Muscle of back (tissue), 11 donors: Measurements from ENCODE around the gene LRRC27. TPM values are rescaled to one million over a fixed set of nuclear protein-coding genes. Genes with fewer than 3 reads are reported as not detected.

Source experiments
- DNase-seq, 3 donors: peaks; one replicate each; pipeline versions ENCODE4 v3.0.0 to v3.0.0-alpha.2; 2013
- polyA plus RNA-seq, 10 donors: library from polyadenylated mRNA; unstranded; fragments of 120-200 nt; gene quantifications; one replicate each; pipeline ENCODE4 v1.2.1, GENCODE V29; 2013; ENCODE audit not compliant: insufficient read length in 10 of 10

The LRRC27 gene
- polyA plus RNA-seq, 10 donors, result 5.5 to 10.1 (median 8.6) TPM

DNA sequence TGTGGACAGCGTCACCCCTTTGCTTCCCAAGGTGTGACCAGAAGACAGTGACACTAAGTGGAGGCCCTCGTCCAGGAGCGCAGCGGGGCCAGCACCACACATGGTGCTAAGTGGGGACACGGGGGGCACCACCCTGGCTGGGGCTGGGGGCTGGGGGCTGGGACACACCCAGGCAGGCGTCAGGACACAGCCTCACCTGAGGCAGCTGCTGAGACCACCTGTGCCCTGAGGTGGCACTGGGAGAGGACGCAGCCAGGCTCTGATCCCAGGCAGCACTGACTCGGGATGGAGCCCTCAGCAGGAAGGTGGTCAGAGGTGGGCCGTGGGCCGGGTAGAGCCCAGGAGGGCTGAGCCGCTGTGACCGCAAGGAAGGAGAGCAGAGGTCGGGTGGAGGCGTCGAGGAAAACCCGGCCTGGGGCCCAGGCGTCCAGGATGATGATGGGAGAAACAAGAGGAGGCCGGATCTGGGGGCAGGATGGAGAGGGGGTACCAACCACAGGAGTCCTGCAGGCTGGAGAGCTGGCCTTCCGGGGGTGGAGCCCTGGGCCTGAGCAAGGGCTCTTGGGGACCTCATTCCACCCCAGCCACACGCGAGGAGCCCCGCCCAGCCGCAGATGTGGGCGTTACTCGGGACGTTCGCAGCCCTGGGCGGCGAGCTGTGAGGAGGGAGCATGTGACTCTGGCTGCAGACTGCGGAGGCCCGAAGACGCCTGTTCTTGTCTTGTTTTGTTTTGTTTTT, 22.5 kb downstream of the LRRC27 start:
- DNase-seq, result no peak

DNA sequence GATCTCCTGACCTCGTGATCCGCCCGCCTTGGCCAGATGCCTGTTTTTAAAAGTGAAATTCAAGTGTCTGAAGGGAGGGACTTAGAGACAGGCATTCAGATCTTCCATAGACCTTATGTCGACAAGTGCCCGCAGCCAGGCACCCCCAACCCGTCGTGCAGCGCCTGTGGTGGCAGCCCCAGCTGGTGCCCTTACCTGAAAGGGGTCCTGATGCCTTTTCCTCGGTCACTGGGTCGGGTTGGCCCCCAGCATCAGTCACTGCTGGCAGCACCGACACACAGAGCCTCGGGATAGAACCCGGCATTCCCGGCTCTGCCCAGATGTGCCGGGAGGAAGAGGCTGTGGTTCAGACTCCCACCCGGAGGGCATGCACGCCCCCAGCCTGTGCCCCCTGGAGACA, 23.3 kb downstream of the LRRC27 start:
- no peak for DNase-seq

DNA sequence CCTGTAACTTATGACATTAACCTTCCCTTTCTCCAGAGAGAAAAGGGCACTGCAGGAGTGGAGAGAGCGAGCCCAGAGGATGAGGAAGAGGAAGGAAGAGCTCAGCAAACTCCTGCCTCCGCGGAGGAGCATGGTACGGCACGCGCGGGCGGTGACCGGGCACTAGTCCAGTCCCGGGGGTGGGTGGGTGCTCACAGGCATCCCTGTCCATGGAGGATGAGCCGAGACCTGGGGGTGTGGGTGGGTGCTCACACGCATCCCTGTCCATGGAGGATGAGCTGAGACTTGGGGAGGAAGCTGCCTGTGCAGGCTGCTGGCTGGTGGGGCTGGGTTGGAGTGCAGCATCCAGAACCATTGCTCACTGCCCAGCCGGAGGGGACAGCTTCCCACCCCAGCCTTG, 23.8 kb downstream of the LRRC27 start:
- no peak for DNase-seq

DNA sequence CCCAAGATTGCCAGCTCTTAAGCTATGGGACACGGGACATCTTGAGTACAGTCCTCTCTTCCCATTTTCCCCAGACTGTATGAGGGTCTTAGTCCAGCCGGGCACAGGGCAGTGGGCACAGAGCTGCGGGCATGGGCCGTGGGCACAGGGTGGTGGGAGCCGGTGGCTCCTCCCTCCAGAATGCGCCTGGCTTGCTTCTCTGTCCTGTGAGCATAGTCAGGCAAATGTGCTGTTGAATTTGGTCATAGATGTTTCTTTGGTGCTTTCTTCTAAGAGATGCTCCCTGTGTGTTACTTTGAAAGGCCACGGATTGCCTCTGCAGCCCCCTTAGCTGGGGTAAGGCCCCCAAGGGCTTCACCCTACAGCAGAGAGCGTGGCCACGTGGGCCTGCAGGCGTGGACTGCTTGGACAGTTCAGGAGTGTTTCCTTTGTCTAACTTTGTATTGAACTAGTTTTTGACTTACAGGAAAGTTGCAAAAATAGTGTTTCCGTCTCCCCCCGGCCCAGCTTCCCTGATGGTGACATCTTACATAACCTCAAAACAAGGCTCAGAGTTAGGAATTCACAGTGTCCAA, 24.7 kb downstream of the LRRC27 start:
- DNase-seq, result no peak

DNA sequence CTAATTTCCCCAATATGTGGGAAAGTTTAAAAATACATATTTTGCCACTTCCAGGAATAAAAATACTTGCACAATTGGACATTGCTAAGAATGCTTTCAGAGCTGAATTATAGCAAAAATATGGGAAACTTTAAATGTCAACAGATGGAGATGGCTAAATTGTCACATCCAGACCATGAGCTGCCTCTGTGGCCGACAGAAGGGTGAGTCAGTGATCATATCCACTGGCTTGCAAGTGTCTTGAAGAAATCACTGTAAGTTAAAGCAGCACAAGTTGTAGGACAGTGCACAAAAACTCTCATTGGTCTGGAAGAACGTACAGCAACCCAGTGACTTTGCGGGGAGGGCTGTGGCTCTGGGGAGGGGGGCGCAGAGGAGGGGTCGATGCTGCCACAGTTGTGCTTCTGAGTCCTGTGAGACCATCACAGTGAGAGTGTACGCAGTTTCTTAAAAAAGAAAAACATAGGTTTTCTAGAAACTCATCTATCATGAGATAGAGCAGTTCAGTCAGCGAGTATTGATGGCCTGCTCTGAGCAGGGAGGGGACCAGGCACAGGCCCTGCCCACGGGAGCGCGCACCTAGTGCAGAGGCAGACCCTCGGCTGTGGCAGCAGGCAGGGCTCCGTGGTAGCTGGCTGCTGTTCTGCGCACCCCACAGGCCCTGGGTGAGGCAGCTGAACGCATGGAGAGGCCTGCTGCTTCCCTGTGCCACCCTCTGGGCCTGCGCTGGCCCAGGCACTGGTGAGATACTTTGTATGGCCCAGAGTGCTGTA, 25.5 kb downstream of the LRRC27 start:
- DNase-seq, result no peak

DNA sequence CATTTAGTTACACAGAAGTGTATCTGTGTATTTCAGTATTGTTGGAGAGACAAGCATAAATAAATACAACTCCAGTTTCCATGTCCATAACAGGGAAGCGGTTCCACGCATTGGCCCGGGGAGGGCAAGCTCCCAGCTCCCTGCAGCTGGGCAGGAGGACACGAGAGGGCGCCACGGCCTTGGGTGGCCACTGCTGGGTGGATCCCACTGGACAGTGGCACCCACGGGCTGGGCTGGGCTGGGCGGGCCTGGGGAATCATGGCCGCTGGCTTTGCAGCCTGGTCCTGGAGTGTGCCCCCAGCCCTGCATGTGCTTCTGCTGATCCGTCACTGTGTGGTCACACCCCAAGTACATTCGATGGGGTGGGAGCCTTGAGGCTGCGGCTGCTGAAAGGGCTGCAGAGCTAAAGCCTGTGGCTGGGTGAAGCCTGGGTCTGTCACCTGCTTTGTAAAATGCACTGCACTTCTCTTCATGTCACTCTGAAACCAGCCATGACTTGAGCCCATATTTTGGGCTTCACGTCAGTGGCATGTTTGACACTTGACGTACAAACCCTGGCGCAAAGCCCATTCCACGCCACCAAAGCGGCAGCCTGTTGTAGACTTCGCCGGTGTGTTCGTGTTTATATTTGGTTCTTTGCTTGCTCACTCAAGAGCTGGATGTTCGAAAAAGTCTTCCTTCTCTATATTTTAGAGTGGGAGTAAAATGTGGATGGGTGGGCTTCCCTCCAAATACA, 27.5 kb downstream of the LRRC27 start:
- DNase-seq, result no peak

DNA sequence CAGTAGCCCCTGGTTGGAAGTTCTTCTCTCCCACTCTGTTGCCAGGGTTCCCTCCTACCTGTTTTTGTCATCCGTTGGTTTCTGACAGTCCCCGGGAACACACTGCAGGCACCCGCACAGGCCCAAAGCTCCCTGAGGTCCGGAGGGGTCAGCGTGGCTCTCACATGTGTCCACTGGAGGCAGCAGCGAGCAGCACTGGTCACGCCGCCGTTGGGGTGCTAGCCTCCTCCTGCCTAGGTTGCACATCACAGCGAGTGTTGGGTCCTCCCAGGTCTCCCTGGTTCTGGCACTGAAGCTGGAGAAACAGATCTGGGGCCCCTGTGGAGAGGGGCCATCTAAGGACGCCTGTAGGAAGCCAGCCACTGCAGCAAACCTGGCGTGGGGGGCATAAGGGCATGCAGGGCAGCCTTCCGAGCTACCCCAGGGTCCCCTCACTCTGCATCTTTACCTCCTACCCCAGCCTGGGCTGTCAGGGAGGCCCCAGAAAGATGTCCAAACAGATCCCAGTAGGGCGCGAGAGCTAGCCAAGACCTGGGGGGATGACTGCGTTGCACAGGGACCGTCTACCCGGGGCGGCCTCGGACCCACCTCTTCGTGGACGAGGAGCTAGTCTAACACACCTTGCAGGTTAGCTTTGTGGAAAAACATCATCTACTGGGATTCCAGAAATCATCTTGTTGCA, 28.9 kb downstream of the LRRC27 start:
- no peak for DNase-seq

DNA sequence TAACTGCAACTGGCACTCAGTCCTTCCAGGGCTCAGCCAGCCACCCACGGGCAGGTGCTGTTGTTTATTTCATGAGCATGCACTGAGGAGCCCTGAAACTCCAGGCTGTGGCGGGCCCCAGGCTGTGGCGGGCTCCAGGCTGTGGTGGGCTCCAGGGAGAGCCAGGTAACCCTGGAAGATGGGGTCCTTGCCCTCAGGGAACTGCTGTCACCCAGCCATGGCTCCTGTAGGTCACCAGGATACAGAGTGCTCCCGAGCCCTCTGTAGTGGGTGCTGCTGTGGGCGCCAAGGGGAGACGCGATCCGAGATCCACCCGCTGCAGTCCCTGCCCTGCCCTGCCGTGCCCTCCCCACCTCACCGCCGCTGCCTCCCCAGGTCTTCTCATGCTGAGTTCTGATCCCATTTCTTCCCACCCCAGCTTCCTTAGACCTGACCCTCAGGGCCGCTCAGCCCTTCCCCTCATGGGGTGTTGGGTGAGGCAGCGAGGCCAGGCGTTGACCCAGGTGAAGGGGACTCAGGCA, 29.6 kb downstream of the LRRC27 start:
- DNase-seq, result no peak

DNA sequence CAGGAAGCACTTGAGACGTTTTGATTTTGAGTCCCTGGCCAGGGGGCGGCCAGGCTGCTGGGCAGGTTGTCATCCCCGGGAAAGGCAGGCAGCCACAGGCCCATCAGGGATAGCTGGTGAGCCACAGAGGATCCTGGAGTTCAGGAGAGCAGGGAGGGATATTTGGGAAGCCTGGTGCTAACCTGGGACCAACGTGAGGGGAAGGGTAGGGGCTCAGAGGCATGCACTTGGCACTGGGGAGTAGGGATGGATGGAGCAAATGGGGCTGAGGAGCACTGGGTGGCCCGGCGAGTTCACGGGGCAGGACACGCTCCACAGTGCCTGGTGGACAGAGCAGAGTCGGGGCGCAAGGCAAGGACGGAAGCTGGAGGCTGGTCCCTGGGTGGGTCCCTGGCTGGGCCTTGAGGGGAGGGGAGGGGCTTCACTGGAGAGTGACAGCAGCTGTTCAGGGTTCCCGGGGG, 30.2 kb downstream of the LRRC27 start:
- no peak for DNase-seq

DNA sequence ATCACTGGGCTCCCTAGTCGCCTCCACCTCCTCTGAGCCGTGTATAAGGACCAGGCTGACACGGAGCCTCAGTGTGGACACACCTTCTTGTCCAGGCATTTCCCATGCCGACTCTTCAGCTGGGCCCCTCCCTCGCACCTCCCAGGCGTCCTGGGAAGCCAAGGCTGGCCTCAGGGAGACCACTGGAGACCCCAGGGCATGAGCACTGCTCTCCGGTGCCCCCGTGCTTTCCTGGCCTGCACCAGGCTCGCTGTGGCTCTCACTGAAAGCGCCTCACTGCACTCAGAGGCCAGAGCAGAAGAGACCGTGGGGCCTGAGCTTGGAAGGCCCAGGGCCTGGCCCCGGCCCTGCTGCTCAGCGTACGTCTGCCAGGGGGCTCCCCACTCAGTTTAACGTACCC, 31.4 kb downstream of the LRRC27 start:
- DNase-seq, result no peak

DNA sequence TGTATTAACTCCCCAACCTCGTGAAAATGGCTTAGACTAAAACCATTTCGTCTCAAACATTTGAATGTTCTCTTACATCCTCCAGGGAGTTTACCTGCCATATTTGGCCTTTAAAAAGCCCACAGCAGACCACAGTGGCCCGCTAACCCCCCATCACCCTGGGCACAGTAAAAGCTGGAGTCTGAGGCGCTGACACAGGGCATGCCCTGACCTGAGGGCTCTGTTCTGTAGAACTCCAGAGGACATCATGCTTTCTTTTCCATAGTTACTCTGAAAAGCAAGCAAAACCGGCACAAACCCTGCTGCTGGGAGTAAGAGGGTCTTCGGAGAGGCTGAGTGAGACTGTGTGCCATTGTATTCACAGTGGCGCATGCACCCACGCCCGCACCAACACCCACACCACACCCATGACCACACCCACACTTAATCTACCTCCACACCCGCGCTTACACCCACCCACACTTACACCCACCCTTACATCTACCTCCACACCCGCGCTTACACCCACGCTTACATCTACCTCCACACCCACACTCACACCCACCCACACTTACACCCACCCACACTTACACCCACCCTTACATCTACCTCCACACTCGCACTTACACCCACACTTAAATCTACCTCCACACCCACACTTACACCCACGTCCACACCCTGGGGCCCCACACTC, 32.1 kb downstream of the LRRC27 start:
- DNase-seq, result peak in 2 of 3 donors; percentile 14 to 41

DNA sequence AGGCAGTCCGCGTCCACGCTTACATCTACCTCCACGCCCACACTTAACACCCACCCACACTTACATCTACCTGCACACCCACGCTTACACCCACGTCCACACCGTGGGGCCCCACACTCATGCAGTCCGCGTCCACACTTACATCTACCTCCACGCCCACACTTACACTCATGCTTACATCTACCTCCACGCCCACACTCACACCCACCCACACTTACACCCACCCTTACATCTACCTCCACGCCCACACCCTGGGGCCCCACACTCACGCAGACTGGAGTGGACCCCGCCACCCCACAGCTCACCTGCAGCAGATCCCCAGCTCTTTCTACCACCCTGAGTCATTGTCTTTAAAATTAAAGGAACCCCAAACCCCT, 32.6 kb downstream of the LRRC27 start:
- no peak for DNase-seq

DNA sequence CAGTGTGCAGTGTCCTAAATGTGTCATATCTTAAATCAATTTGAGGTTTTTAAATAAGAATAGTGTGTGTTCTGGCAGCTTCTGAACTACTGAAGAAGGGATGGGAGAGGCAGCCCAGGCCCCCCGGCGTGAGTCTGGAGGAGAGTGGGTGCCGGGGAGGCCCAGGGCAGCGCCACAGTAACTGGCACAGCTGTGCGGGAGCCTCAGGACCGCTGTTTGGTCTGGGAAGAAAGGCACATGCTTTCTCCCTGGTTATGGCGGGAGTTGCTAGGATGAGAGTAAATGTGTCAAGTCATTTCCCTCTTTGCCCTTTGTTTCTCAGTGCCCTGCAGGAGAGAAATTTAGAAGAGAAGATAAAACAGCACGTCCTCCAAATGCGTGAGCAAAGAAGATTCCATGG, 33.1 kb downstream of the LRRC27 start:
- DNase-seq, result no peak

DNA sequence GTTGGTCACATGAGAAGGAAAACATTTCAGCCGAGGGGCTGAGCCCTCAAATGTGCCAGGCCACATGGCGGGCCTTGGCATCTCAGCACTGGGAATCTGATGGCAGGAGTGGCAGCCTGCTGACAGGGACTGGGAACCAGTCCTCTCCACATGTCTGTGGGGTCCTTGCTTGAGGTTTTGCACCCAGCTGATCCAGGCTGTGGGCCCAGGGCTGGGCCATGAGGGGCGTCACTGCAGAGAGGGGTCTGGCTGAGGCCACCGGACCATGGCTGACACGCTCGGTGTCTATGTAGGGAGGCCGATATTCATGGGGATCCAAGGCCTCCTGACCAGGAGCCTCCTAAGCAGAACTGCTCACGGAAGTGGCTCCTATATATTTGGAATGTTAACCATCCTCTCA, 34.0 kb downstream of the LRRC27 start:
- no peak for DNase-seq

DNA sequence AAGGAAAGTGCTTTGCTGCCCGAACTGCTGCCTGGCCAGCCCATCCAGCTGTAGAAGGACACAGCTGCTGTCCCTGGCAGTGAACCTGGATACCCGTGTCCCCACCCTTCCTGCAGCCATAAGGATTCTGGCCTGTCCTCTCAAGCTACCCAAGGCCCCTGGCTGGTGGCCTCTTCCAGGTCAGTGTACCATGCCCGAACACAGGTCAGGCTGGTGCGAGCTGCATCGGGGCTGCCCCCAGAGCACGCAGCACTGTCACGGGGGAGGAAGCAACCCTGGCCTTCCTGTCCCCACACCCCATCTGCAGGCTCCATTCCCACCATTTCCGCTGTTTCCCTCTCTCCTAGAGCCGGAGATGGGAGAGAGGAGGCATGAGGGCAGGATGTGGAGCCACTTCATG, 34.5 kb downstream of the LRRC27 start:
- DNase-seq, result no peak

DNA sequence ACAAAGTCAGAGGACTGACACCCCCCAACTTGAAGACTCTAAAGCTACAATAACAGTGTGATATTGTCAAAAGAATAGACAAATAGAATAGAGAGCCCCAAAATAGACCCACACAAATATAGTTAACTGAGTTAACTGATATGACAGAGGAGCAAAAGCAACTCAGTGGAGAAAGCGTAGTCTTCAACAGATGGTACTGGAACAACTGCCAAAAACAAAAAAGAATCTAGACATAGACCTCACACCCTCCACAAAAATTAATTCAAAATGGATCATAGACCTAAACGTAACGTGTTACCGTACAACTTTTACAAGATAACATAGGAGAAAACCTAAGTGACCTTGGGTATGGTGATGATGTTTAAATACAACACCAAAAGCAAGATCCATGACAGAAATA, 36.4 kb downstream of the LRRC27 start:
- DNase-seq, result no peak

DNA sequence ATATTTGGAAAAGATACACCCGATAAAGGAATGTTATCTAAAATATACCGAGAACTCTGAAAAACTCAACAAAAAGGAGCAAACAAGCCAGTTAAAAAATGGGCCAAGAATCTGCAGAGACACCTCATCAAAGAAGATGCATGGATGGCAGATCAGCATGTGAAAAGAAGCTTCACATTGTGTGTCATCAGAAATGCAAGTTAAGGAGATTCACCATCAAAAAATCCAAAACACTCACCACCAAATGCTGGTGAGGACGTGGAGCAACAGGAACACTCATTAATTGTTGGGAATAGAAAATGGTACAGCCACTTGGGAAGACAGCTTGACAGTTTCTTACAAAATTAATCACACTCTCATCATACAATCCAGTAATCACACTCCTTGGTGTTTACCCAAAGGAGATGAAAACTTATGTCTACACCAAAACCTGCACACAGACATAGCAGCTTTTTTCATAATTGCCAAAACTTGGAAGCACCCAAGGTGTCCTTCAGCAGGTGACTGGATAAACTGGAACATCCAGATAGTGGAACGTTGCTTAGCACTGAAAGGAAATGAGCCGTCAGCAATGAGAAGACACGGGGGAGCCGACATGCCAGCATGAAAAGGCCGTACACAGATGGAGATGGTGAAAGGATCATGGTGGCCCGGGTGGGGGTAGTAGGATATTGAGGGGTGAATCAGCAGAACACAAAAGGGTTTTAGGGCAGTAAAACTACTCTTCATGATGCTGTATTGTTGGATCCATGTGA, 37.1 kb downstream of the LRRC27 start:
- peak in 1 of 3 donors; percentile 41 for DNase-seq

DNA sequence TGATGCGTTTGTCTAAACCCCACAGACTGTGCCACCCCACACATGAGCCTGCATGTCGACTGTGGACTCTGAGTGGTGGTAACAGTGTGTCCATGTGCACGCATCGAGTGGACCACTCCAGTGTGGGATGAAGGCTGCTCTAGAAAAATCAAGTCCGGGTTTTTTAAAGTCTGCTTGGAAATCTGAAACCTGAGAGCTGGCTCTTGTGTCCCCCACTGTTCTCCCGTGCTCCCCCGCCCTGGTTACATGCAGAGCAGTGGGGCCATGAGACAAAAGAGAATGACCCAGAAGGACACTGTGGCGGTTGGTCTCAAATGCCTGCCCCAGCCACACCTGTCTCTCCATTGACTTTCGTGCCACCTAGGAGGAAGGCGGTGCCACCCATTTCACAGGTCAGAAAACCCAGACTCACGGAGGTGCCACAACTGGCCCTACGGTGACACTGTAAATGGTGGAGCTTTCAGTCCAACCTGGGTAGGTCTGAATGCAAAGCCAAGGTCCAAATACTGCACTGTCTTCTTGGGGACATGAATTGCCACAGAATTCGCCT, 37.7 kb downstream of the LRRC27 start:
- DNase-seq, result no peak

DNA sequence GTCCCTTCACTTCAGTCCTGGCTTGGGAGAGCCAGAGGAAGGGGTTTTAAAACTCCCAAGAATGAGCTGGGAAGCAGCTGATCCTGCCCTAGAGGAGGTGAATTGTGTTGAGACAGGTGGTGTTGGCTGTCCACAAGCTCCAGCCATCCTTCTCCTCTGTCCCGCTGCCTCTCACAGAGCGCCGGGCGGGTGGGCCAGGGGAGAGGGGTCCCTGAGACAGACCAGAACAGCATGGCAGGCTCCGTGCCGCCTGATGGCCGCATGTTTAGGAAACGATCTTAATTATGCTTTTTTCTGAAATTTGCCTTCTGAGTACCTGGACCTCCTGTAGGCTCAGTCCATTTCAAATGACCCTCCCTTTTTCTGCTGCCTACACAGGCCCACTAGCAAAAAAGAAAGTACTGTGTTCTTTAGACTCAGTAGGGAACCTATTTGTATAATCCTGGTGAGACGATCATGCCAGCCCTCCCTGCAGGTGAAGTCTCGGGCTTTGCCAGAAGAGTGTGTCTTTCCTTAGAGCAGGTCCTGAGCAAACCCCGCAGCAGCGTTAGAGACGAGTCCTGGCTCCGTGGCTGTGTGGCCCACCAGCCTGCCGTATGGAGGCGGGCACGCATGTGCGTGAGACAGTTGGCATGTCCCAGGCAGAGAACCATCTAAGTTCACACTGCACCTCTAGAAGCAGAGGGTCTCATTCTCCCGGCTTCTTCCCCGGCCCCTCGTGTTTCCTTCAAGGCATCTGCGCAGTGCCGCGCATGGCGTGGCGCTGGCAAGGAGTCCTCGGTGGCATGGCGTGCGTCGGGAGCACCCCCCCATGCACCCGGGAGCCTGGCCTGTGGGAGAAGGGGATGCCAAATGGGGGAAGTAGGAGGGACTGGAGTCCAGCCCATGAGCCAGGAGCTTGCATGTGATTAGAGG, 38.7 kb downstream of the LRRC27 start:
- DNase-seq, result no peak
